NOMO-1 treated with dmso at 0.1 percent for 144 hours (cell line): ENCODE results near the gene UCK2.
A peak's percentile ranks its signal among the peaks of the same experiment; 100 is the strongest.
"Not testable (repeated sequence)": the region's sequence is repeated elsewhere in the genome, so short reads cannot be mapped to it uniquely, and the experiment has no call there.

ENCODE experiments used
- DNase-seq: peaks from one replicate; lab custom pipeline; 2025; ENCODE audit not compliant: unreplicated experiment; lab: John Stamatoyannopoulos, UW

UCK2 gene

GRCh38 chr1:165827268-165828102, at the start of gene UCK2:
Gene UCK2 (plus strand): TSS chr1:165827614. CDS start chr1:165827834, 220 bp downstream.
- DNase-seq, result peak; percentile 56

GRCh38 chr1:165778197-165778596, 49.2 kb upstream of the UCK2 start:
- DNase-seq, result not testable (repeated sequence)

- DNase-seq, result not testable (repeated sequence)
These were observed 43.9 kb upstream of the UCK2 start for GRCh38 chr1:165783519-165783918.

- DNase-seq, result no peak
These were observed 39.7 kb upstream of the UCK2 start for GRCh38 chr1:165787741-165788140.

- DNase-seq, result no peak
These were observed 33.5 kb upstream of the UCK2 start for GRCh38 chr1:165793951-165794350.

GRCh38 chr1:165795894-165796293, 31.5 kb upstream of the UCK2 start:
- DNase-seq, result no peak

- no peak for DNase-seq
These were observed 28.0 kb upstream of the UCK2 start for GRCh38 chr1:165799387-165799786.

- not testable (repeated sequence) for DNase-seq
These were observed 22.9 kb upstream of the UCK2 start for GRCh38 chr1:165804513-165804912.

GRCh38 chr1:165807613-165808012, 19.8 kb upstream of the UCK2 start:
- no peak for DNase-seq

GRCh38 chr1:165815725-165816124, 11.7 kb upstream of the UCK2 start:
- no peak for DNase-seq

GRCh38 chr1:165816157-165816556, 11.3 kb upstream of the UCK2 start:
- no peak for DNase-seq

- no peak for DNase-seq
These were observed 10.5 kb upstream of the UCK2 start for GRCh38 chr1:165816826-165817497.

- DNase-seq, result no peak
These were observed 3.7 kb upstream of the UCK2 start for GRCh38 chr1:165823552-165824268.

- DNase-seq, result no peak
These were observed 3.2 kb upstream of the UCK2 start for GRCh38 chr1:165824269-165824643.

GRCh38 chr1:165826565-165827267, 698 bp upstream of the UCK2 start:
- DNase-seq, result no peak

GRCh38 chr1:165828103-165828668, 772 bp downstream of the UCK2 start:
- no peak for DNase-seq

GRCh38 chr1:165828669-165829329, 1.4 kb downstream of the UCK2 start:
- peak; percentile 26 for DNase-seq

GRCh38 chr1:165829888-165830287, 2.5 kb downstream of the UCK2 start:
- no peak for DNase-seq

- DNase-seq, result no peak
These were observed 3.7 kb downstream of the UCK2 start for GRCh38 chr1:165831146-165831545.

- no peak for DNase-seq
These were observed 5.5 kb downstream of the UCK2 start for GRCh38 chr1:165832902-165833301.
